Dedifferentiated amniotic fluid mesenchymal stem cell (primary cell): ENCODE measurements around the gene PPP1R18.
A peak's percentile ranks its signal among the peaks of the same experiment; 100 is the strongest.
"Not testable (repeated sequence)": the region's sequence is repeated elsewhere in the genome, so short reads cannot be mapped to it uniquely, and the experiment has no call there.

Source experiments
- DNase-seq: peaks from one replicate; pipeline ENCODE4 v3.0.0-alpha.2; 2016; ENCODE audit errors: extremely low spot score

The PPP1R18 gene

GRCh38 chr6:30686009-30686907 lies at the start of gene PPP1R18:
Gene PPP1R18 (minus strand): TSS chr6:30686645. CDS start chr6:30686018, 627 bp downstream.
- DNase-seq = no peak

GRCh38 chr6:30735668-30736314 lies 49.3 kb upstream of the PPP1R18 start:
- no peak for DNase-seq

- no peak for DNase-seq
These were observed 45.9 kb upstream of the PPP1R18 start for GRCh38 chr6:30732237-30732943.

- DNase-seq = no peak
These were observed 44.4 kb upstream of the PPP1R18 start for GRCh38 chr6:30730601-30731435.

- no peak for DNase-seq
These were observed 41.6 kb upstream of the PPP1R18 start for GRCh38 chr6:30727920-30728553.

- no peak for DNase-seq
These were observed 40.3 kb upstream of the PPP1R18 start for GRCh38 chr6:30726506-30727413.

- no peak for DNase-seq
These were observed 39.5 kb upstream of the PPP1R18 start for GRCh38 chr6:30725713-30726505.

- no peak for DNase-seq
These were observed 38.6 kb upstream of the PPP1R18 start for GRCh38 chr6:30724906-30725667.

- not testable (repeated sequence) for DNase-seq
These were observed 37.6 kb upstream of the PPP1R18 start for GRCh38 chr6:30723843-30724741.

GRCh38 chr6:30723159-30723842 lies 36.9 kb upstream of the PPP1R18 start:
- not testable (repeated sequence) for DNase-seq

GRCh38 chr6:30722280-30723112 lies 36.1 kb upstream of the PPP1R18 start:
- peak; percentile 73 for DNase-seq

GRCh38 chr6:30722025-30722279 lies 35.5 kb upstream of the PPP1R18 start:
- not testable (repeated sequence) for DNase-seq

GRCh38 chr6:30721198-30722024 lies 35.0 kb upstream of the PPP1R18 start:
- DNase-seq = peak; percentile 88

GRCh38 chr6:30720738-30721197 lies 34.3 kb upstream of the PPP1R18 start:
- DNase-seq = no peak
